Occipital lobe (tissue), 2 donors: Measurements from ENCODE around the gene RIC3. TPM values are rescaled to one million over a fixed set of nuclear protein-coding genes. Genes with fewer than 3 reads are reported as not detected.

ENCODE experiments used
- DNase-seq: peaks from one replicate; lab custom pipeline; 2025; lab: John Stamatoyannopoulos, UW
- total RNA-seq: library from RNA; depleted of rRNA; stranded (reverse); fragments of >200 nt; gene quantifications from one replicate; pipeline ENCODE4 v1.2.3, GENCODE V29; 2014

RIC3 gene
- total RNA-seq, 1 donor from 2014 or later = 55.7 TPM

DNA sequence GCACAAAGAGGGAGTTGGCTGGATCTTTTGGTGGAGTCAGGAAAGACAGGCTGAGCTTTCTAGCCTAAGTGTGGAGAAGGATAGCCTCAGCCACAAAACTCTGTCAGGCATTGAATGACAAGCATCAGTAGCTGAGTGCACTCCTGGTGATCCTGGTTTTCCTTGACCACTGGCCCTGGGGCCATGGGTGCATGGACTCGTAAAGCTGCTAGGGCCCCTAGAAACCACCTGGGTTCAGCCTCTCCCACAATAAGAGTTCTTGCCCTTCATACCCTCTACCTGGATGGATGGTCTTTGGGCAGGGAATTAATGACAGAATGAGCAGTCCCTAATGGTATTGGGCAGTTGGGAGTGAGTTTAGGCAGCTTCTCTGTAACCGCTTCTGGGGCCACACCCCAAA, 64.9 kb downstream of the RIC3 start:
- no peak for DNase-seq

DNA sequence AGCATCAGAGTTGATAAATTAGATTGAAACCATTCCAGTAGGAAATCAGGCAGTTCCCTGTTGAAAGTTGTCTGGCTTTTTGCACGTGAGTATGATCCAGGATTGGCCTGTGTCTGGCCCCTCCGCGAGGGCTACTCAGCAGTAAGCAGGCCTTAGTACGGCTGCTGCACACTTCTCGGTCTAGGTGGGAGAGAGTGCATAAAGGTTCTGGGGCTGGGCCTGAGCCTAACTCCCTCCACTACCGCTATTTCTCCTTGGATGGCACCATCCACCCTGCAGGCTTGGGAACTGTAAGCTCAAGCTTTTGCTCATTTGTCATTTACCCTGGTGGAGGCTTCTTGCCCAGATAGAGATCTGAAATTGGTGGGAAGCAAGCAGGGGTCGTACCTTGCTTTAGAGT, 65.9 kb downstream of the RIC3 start:
- DNase-seq = no peak

GRCh38 chr11:8102296-8102915, 66.4 kb downstream of the RIC3 start:
- DNase-seq = no peak

- no peak for DNase-seq
Observed at GRCh38 chr11:8101421-8101820, 67.4 kb downstream of the RIC3 start.

DNA sequence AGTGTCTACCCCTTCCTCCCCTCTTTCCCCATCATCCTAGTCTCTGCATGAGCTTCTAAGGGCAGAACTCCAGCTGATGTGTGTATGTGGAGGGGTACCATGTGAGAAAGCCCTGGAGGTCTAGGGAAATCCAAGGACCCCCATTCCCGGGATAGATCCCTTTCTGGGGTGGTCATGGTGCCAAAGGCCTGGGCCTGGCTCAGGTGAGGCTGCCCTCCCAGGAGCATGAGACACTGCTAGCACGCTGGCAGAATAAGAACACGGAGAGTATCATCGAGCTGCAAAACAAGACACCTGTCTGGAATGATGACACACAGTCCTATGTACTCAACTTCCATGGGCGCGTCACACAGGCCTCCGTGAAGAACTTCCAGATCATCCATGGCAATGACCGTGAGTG, 68.2 kb downstream of the RIC3 start:
- DNase-seq = no peak

GRCh38 chr11:8100158-8100557, 68.7 kb downstream of the RIC3 start:
- DNase-seq = no peak

- DNase-seq = peak; percentile 57
Observed at GRCh38 chr11:8099291-8099899, 69.4 kb downstream of the RIC3 start.

GRCh38 chr11:8098879-8099278, 69.9 kb downstream of the RIC3 start:
- DNase-seq = no peak

DNA sequence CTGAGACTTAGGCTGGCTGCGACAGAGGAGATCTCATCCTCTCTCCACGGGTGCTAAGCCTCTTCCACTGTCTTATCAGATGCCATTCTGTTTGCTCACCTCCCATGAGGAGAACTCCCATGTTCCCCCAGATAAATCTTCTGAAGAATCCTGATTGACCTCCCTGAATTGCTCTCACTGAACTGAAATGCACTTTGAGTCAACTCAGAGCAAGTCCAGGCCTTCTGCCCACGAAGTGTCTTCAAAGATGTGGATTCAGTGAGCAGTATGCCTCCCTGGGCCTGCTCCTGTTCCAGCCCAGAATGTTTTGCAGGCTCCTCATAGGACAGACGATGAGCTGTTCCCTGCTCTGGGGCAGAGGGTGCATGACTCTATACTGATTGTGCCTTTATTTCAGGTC, 70.5 kb downstream of the RIC3 start:
- no peak for DNase-seq

- no peak for DNase-seq
Observed at GRCh38 chr11:8097926-8098325, 70.9 kb downstream of the RIC3 start.

- DNase-seq = no peak
Observed at GRCh38 chr11:8097468-8097867, 71.4 kb downstream of the RIC3 start.

DNA sequence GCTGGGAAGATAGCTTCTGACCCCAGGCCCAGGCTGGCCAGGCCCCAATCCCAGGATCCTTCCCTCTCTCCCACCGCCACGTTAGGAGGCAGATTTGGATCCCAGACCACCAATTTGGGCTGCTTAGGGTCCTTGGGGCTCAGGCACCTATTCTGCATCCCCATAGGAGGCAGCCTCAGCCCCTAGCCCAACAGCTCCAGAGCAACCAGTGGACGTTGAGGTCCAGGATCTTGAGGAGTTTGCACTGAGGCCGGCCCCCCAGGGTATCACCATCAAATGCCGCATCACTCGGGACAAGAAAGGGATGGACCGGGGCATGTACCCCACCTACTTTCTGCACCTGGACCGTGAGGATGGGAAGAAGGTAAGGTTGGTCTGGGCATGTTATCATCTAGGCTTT, 71.8 kb downstream of the RIC3 start:
- no peak for DNase-seq

GRCh38 chr11:8096575-8096974, 72.2 kb downstream of the RIC3 start:
- no peak for DNase-seq

DNA sequence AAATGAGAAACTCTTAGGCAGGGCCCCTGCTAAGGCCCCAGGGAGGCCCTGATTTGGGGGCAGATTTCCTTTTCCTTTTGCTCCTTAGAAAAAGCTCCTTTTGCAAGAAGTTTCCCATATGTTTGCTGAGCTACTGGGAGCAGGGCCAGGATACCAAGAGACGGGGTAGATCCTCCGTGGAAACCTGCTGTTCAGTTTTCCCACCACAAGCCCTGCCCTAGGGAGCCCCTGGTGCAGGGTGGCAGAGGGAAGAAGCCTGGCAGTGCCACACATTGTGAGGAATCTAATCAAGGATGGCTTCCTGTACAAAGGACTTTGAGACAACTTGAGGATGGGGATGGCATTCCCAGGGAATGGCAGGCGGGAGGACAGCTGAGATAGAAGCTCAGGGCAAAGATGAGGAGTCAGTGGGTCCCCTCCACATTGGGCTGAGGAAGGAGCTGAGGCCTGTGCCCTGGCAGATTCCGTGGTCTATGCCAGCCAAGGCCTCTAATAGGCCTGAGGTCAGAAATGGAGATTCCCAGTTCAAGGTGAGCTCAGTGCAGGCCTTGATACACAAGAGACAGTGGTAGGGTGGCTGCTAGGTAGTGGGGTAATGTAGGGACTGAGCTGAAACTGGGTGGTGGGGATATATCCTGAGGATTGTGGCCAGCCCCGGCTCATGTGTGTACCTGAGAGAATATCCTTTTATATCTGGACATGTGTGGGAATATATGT, 72.9 kb downstream of the RIC3 start:
- no peak for DNase-seq

DNA sequence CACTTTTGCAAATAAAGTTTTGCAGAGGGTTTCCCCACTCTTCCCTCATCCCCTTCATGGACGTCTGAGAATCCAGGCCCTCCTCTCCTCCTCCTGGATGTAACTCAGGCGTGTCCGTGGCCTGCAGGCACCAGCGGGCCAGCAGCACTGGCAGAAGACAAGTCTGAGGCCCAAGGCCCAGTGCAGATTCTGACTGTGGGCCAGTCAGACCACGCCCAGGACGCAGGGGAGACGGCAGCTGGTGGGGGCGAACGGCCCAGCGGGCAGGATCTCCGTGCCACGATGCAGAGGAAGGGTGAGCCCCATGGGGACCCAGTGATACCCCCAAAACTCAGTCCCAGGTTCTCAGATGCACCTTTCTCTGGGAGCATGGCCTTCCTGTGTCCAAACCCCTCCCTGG, 73.5 kb downstream of the RIC3 start:
- no peak for DNase-seq

DNA sequence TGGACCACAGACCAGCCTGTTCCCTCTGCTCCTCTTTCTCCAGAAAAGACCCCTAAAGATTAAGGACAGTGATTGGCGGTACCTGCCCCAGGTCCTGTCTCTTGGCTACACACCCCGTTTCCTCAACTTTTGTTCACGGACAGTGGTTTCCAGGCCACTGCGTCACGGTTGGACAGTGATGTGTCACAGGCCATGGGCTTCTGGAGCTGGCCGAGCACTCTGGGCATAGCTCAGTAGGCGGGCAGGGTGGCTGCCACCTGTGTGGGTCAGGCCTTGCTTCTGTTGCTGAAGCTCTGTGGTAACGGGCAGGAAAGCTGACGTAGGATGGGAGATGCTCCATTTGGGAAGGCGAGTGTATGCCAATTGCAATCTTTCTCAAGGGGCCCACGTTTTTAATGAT, 74.2 kb downstream of the RIC3 start:
- no peak for DNase-seq

- no peak for DNase-seq
Observed at GRCh38 chr11:8093931-8094575, 74.8 kb downstream of the RIC3 start.

DNA sequence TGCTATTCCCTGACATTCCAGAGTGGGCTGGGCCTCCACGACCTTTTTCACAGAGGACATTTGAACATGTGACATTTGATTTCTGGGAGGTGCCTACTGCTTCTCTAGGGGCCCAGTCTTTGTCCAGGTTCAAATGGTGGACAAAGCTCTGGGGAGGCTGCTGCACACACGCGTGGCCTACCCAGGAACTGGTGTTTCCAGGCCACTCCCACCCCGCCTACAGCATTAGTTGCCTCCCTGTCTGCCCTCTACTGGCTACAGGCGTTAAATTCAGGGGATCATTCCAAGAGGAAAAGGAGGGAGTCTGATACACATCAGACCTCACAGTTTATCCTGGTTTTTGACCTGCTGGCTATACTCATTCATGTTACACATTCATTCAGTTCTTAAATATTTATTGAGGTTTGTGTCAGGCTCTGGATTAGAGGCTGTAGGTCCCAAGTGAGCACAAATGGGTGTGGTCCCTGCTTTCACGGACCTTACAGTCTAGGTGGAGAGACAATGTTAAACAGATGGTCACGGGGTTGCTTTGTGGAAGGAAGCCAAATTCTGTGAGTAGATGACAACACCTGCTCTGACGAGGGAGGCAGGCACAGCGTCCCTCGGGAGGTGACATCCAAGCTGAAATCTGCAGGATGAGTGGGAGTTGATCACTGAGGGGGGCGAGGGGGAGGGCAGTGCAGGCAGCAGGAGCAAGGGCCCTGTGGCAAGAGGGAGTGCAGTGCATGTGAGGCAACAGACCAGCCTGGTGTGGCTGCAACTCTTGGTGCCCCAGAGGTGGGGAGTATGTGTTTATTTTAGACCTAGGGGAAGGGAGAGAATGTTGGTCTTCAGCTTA, 76.0 kb downstream of the RIC3 start:
- no peak for DNase-seq

- DNase-seq = no peak
Observed at GRCh38 chr11:8091721-8092120, 77.1 kb downstream of the RIC3 start.

DNA sequence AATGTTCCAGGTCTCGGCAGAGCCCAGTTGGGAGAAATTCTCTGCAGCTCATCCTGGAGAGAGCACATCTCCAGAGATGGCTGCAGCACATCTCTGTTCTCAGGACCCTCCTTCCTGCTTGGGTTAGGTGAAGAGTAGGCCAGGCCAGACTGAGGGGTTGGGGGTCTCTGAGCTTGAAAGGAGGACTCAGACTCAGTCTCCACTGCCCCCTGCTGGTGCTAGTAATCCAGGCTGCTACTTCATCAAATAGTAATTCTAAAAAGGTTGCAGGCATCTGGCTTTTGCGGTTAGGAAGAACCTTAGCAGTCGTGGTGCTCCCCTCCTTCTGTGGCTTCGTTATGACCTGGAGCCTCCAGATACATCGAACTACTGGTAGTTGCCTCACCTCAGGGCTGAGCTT, 78.1 kb downstream of the RIC3 start:
- DNase-seq = no peak

DNA sequence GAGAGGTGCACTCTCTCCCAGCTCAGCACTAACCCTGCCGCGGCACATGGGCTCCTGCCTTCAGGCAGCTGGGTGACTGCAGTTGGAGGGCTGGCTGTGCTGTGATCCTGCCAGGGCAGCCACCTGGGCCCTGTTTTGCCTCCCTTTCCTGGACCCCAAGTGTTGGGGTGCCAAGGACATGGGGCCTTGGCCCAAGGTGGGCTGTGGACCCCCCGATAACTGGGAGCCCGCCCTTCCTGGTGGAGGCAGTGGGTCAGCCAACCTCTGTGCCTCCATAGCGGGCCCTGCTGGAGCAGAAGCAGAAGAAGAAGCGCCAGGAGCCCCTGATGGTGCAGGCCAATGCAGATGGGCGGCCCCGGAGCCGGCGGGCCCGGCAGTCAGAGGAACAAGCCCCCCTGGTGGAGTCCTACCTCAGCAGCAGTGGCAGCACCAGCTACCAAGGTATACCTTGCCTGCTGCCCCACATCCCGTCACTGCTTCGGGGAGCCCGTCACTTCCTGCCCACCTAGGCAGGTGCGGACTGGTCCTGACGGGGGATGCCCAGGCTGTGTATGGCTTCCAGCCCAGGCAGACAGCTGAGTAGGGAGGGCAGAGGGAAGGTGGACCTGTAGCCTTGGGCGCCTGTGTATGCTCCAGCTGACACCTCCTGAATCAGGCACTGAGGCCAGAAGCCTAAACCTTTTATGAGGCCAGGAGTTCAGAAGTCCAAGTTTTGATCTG, 78.9 kb downstream of the RIC3 start:
- DNase-seq = no peak
